HL-60 (cell line): ENCODE measurements around the gene HS3ST4.

ENCODE experiments used
- DNase-seq, 2 experiments: peaks; one replicate each; pipeline ENCODE4 v3.0.0-alpha.2; 2010 to 2020; ENCODE audit warnings: low read depth in 1 of 2, low spot score in 1 of 2
- H3K27ac ChIP-seq: fragments of 250-450 bp; sonication (Bioruptor Pico); replicated peaks from 2 replicates; pipeline ENCODE4 v1.5.1; 2020; ENCODE audit warnings: mild to moderate bottlenecking, moderate library complexity
- H3K27me3 ChIP-seq: fragments of 250-450 bp; sonication (Bioruptor Pico); 2 replicates; pipeline ENCODE4 v1.5.1; 2021; ENCODE audit warnings: mild to moderate bottlenecking, moderate library complexity; ENCODE audit not compliant: insufficient read depth, poor library complexity, severe bottlenecking
- H3K4me3 ChIP-seq: replicated peaks from 2 replicates; pipeline ENCODE4 v1.5.1; 2011; ENCODE audit warnings: mild to moderate bottlenecking, control low read depth, low read length; ENCODE audit not compliant: insufficient read depth
- GABPA ChIP-seq: IDR thresholded peaks from 2 replicates; pipeline ENCODE4 v1.6.1; 2012; ENCODE audit warnings: low read depth
- POLR2AphosphoS5 ChIP-seq: IDR thresholded peaks from 2 replicates; pipeline ENCODE4 v1.6.1; 2012; ENCODE audit warnings: low read depth
- REST ChIP-seq: IDR thresholded peaks from 2 replicates; pipeline ENCODE4 v1.6.1; 2012; ENCODE audit warnings: low read depth; ENCODE audit not compliant: insufficient replicate concordance
- SPI1 ChIP-seq: IDR thresholded peaks from 2 replicates; pipeline ENCODE4 v1.6.1; 2012; ENCODE audit warnings: low read depth, mild to moderate bottlenecking, borderline replicate concordance
- TF ChIP-seq, protein P1 (sequence below): IDR thresholded peaks from one replicate; pipeline ENCODE4 v1.5.1; 2011; ENCODE audit warnings: low read length, control low read depth, inconsistent platforms; ENCODE audit not compliant: insufficient read depth

Gene HS3ST4

DNA sequence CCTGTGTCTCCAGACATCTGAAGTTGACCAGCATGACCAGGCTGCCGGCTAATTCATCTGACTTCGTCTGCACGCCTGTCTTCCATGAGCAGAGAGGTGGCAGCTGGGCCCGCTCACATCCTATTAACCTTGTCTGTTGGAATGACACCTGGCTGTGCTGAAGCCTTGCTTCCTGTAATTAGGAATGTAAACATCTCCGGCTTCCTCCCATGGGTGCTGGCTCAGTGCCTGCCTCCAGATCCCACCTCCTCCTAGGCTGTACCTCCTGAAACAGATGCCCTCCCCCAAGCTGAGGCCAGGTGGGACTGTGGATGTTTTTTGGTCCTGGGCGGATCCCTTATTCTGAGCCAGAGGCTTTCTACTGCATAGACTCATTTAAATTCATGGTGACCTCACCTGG is 296.3 kb downstream of the HS3ST4 start:
- H3K27ac ChIP-seq: no peak overlapping the region
- no peak for DNase-seq
- TF ChIP-seq GABPA: no peak
- TF ChIP-seq, protein P1, sequence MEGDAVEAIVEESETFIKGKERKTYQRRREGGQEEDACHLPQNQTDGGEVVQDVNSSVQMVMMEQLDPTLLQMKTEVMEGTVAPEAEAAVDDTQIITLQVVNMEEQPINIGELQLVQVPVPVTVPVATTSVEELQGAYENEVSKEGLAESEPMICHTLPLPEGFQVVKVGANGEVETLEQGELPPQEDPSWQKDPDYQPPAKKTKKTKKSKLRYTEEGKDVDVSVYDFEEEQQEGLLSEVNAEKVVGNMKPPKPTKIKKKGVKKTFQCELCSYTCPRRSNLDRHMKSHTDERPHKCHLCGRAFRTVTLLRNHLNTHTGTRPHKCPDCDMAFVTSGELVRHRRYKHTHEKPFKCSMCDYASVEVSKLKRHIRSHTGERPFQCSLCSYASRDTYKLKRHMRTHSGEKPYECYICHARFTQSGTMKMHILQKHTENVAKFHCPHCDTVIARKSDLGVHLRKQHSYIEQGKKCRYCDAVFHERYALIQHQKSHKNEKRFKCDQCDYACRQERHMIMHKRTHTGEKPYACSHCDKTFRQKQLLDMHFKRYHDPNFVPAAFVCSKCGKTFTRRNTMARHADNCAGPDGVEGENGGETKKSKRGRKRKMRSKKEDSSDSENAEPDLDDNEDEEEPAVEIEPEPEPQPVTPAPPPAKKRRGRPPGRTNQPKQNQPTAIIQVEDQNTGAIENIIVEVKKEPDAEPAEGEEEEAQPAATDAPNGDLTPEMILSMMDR: no peak
- TF ChIP-seq SPI1: no peak
- no peak for TF ChIP-seq REST
- TF ChIP-seq POLR2AphosphoS5: no peak
- H3K4me3 ChIP-seq: no peak overlapping the region
- no peaks in the 10 kb centered on the region for H3K27me3 ChIP-seq

GRCh38 chr16:25988882-25989281 is 297.1 kb downstream of the HS3ST4 start:
- no peak for TF ChIP-seq GABPA
- Histone ChIP-seq H3K4me3 (no peak overlapping the region), H3K27me3 (no peaks in the 10 kb centered on the region), H3K27ac (no peak overlapping the region)
- no peak for DNase-seq

DNA sequence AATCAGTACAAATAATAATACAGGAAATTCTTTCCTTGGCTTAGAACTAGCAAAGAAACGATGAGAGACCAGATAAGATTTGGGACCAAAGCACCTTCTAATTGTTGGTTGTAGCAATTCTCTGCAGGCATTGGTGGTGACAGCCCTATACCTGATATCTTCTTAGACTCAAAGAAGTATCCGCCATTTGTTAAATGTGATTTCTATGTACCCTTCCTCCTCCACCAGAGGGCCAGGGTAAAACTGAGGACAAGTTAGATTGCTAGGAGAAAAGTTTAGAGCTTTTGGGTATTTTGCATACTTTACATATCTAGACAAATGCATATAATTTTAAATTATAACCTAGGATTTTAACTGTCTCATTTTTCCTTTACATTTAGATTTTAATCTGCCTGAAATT is 304.3 kb downstream of the HS3ST4 start:
- TF ChIP-seq, protein P1: no peak
- TF ChIP-seq POLR2AphosphoS5 (no peak), REST (no peak), GABPA (no peak), SPI1 (no peak)
- no peaks in the 10 kb centered on the region for H3K27me3 ChIP-seq
- no peak overlapping the region for H3K4me3 ChIP-seq
- DNase-seq: no peak
- H3K27ac ChIP-seq: no peak overlapping the region

DNA sequence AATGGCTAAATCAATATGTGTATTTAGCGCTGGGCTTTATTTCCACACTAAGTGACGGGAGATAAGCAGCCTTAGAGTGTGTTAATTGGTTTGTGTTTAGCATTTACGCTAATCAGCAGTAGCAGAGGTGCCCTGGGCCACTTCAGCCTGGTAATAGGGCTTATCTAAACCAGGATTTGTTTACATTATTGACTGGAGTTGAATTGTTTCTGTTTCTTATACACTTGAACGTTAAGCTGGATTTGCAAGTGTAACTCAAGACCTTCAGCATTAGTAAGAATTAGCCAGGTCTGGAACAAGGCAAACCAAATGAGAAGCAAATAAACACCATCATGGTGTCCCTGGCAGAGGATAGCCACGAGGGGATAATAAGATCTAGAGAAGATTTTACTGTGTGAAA is 313.6 kb downstream of the HS3ST4 start:
- TF ChIP-seq GABPA: no peak
- no peak for TF ChIP-seq SPI1
- TF ChIP-seq, protein P1: no peak
- TF ChIP-seq REST: no peak
- TF ChIP-seq POLR2AphosphoS5: no peak
- Histone ChIP-seq H3K4me3 (no peak overlapping the region), H3K27ac (no peak overlapping the region), H3K27me3 (no peaks in the 10 kb centered on the region)
- no peak for DNase-seq
